ENCODE results near the gene JAML.

Gene JAML

GRCh38 chr11:118239509-118240205 is 14.8 kb upstream of the JAML start:
- DNase-seq = no peak

DNA sequence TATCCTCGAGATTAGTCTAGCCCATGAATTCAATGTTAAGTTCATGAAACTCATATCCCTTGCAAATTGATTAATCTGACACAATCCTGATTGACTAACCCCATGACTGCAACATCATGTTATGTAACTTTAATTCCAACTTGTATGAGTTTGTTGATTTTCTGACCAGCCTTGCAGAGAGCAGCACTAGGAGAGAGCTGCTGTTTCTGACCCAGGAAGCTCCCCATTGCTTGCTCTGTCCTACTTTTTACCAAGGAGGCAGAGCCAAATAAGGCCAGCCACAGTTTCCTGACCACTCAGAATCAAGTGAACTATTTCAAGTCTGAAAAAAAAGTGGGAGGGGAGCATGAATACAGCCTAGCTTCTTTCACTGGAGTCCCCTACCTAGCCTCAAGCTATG is 14.1 kb upstream of the JAML start:
- DNase-seq = no peak

GRCh38 chr11:118238421-118238820 is 13.6 kb upstream of the JAML start:
- no peak for DNase-seq

- no peak for DNase-seq
These were observed 11.4 kb upstream of the JAML start for GRCh38 chr11:118236170-118236569.

- no peak for DNase-seq
These were observed 10.0 kb upstream of the JAML start for GRCh38 chr11:118234833-118235232.

DNA sequence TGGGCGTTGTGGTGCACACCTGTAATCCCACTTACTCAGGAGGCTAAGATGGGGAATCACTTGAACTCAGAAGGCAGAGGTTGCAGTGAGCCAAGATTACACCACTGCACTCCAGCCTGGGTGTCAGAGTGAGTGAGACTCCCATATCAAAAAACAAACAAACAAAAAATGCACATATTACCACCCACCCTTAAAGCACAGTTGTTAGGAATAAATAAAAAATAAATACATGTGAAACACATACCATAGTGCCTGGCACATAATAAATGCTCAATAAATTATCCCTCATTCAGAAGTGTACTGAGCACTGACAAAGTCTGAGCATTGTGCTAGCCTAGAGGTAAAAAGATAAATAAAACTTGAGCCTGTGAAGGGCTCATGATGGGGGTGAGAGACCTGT is 9.0 kb upstream of the JAML start:
- DNase-seq = no peak

DNA sequence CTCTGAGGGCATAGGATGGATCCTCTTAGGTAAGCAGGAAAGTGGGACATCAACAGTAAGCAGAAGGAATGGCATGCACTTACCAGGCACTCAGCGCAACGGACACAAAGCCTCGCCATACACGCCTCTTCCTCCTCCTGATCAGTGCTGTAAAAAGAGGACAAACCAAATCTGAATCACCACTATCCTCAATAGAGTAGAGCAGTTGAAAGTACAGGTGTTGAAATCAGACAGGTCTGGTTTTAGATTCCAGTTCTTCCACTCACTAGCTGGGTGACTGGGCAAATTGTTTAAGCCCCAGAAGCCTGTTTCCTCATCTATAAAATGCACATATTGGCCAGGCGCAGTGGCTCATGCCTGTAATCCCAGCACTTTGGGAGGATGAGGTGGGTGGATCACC is 8.6 kb upstream of the JAML start:
- no peak for DNase-seq

DNA sequence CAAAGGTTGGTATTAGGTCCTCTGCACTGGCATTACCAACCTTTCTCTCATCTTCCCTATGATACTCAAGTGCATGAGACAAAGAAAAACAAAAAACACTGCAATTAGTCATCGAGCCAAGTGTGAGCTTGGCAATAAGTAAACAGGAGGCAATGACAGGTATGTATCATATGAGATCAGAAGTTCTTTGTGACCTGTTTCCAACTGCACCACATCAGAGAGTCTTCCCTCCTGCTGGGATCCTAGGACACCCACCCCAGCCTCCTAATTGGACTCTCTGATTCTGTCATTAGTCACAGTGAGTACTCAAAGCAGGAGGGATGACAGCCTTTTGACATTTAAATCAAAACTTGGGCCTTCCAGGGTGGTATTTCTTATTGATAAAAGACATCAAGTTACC is 7.8 kb upstream of the JAML start:
- DNase-seq = no peak

GRCh38 chr11:118231461-118231860 is 6.7 kb upstream of the JAML start:
- no peak for DNase-seq

DNA sequence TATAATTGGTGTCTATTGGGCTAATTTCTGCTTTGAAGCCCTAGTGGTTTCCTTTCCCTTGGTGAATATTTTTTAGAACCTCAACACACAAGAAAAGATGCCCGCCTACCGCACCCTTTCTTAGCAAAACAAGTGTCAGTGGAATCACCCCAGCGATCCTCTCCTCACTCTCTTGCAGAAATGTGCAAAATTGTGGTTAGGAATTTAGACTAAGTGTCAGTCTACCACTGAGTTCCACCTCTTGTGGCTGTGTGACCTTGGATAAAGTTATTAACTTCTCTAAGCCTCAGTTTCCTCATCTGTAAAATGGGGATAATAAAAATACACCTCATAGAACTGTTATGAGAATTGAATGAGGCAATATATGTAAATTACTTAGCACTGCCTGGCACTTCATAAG is 5.3 kb upstream of the JAML start:
- DNase-seq = no peak

- no peak for DNase-seq
These were observed 4.5 kb upstream of the JAML start for GRCh38 chr11:118229274-118229847.

DNA sequence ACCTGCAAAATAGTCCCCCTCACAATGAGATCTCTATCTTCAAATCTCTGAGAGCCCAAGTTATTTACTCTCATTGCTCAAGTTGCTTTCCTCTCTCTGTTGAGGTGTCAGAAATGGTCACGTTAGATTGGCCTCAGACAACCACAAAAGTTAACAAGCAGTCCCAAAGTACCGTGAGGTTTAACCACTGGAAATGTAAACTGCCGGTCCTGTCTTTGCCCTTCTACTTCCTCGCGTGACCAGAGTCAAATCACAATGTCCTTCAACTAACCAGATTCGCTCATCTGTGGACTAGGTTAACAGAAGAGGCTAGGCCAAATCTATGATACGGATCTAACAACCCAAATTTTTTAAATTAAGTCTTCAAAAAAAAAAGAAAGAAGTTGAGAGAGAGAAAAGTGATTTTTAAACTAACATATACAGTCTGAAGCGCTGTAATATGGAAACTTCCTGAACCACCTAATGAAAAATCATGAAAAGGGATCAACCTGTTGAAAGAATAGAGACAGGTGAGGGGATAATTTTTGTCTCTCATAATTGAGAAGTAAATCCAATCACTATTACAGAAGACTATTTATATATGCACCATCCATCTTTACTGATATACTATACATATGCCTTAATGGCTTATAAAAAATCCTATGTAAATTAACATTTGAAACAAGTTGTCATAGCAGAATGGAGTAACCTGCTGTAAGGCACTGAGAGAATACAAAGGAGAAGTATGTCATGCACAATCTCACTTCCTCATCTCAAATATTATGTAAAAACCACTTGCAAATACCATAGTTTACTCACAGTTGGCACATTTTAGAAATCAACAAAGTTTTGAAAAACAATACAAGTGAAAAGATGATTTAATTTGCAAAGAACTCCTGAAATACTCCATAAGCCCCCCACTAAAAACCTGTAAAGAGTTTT is 3.3 kb upstream of the JAML start:
- DNase-seq = no peak

DNA sequence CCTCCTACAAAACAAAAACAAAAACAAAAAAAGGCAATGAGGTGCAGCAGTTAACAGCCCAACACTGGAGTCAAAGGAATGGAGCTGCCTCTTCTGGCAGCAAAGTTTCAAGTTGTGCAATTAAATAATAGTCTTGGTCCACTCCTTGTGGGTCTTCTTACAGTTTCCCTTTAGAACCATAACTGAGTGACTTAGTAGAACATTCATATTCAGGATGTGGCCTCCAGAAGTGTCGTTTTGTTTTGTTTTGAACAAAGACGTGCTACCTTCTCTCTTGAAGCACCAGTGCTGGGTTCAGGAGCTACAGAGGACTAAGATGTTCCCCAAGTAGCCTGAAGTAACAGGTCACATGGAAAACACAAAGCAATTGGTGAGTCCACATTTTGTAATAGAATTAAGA is 2.0 kb upstream of the JAML start:
- DNase-seq = no peak

DNA sequence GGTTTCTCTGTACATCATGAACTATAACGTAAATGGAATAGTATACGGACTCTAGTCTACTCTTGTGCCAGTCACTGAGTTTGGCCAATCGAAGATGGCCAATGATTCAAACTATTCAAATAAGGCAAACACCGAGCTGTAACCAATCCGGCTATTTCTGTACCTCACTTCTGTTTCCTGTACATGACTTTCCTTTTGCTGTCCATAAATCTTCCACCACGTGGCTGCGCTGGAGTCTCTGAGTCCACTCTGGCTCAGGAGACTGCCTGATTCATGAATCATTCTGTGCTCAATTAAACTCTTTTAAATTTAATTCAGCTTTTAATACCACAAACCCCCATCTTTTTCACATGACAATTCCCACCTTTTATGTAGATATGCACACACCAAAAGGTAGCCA is 1.5 kb upstream of the JAML start:
- DNase-seq = no peak

- DNase-seq = no peak
These were observed 819 bp downstream of the JAML start for GRCh38 chr11:118223992-118224391.

GRCh38 chr11:118223570-118223969 is 1.2 kb downstream of the JAML start:
- no peak for DNase-seq

GRCh38 chr11:118222437-118222836 is 2.4 kb downstream of the JAML start:
- DNase-seq = no peak

DNA sequence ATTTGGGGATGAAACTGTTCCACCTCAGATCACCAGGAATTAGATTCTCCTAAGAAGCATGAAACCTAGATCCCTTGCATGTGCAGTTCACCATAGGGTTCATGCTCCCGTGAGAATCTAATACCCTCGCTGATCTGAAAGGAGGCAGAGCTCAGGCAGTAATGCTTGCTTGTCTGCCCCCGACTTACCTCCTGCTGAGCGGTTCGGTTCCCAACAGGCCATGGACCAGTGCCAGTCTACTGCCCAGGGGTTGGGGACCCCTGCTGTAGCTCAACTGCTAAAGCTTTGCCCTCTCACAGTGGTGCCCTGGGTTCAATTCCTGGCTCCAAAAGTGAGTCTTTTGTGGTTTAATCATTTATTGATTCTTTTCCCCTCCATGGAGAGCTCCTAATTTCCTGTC is 3.4 kb downstream of the JAML start:
- no peak for DNase-seq

DNA sequence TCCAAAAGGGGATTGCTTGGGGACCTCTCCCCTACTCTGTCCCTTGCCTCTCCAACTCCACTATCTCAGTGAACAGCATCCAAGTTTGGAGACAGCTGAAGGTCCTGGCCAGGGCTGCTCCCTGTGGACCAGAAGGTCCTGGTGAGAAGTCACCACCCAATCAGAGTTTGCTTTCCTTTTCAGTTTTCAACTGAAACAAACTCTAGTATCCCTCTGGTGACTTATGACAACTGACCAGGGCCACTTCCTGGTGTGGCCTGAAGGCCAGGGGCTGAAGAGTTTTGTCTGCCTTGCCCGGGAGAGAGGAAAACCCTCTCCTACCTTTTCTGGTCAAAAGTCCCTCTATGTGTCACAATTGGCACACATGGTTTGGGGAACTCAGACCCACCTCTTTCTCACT is 5.1 kb downstream of the JAML start:
- DNase-seq = no peak

DNA sequence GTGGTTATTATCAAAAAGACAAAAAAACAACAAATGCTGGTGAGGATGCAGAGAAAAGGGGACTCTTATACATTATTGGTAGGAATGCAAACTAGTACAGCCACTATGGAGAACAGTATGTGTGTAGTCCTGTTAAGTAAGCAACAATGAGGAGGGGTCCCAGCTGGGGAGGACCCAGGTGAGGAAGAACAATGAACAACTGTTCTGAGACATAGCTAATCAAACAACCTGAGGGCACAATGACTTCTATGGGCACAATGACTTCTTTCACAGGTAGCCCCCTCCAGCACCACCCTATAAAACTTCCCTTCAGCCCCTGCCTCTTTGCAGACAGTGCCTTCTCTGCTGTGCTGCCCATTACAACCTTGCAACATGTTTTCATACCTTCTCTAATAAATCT is 5.6 kb downstream of the JAML start:
- no peak for DNase-seq

GRCh38 chr11:118217575-118217974 is 7.2 kb downstream of the JAML start:
- DNase-seq = no peak

- DNase-seq = no peak
These were observed 8.0 kb downstream of the JAML start for GRCh38 chr11:118216621-118217481.

GRCh38 chr11:118215765-118216164 is 9.0 kb downstream of the JAML start:
- DNase-seq = no peak

Measured in NCI-H1105 treated with DMSO at 0.1 percent for 48 hours (cell line).